DOHH2 (cell line): ENCODE results near the gene LBH.

Experiments used
- H3F3A ChIP-seq: fragments of 200-600 bp; sonication (generic), shearing (Covaris generic); 2 replicates; pipeline ENCODE4 v1.6.0; 2016; ENCODE audit warnings: antibody characterized with exemption, mild to moderate bottlenecking; ENCODE audit not compliant: control insufficient read depth, insufficient read depth
- H3K27ac ChIP-seq: fragments of 200-600 bp; sonication (generic); 2 replicates; pipeline ENCODE4 v1.5.1; 2014; ENCODE audit warnings: low read depth, mild to moderate bottlenecking, low read length, moderate library complexity
- H3K27me3 ChIP-seq: fragments of 200-600 bp; sonication (generic); 2 replicates; pipeline ENCODE4 v1.6.1; 2014; ENCODE audit warnings: mild to moderate bottlenecking, low read length, mixed read lengths; ENCODE audit not compliant: control insufficient read depth
- H3K36me3 ChIP-seq: fragments of 200-600 bp; sonication (generic); 2 replicates; pipeline ENCODE4 v1.6.1; 2014; ENCODE audit warnings: mild to moderate bottlenecking, low read length, moderate library complexity, mixed read lengths; ENCODE audit not compliant: control insufficient read depth
- H3K4me1 ChIP-seq: fragments of 200-600 bp; sonication (generic); 2 replicates; pipeline ENCODE4 v1.6.1; 2014; ENCODE audit warnings: mild to moderate bottlenecking, low read length, mixed read lengths; ENCODE audit not compliant: control insufficient read depth
- H3K4me2 ChIP-seq: fragments of 200-600 bp; sonication (generic); 2 replicates; pipeline ENCODE4 v1.6.0; 2014; ENCODE audit warnings: mild to moderate bottlenecking, low read length, moderate library complexity
- H3K4me3 ChIP-seq: fragments of 200-600 bp; sonication (generic); 2 replicates; pipeline ENCODE4 v1.5.1; 2014; ENCODE audit warnings: mild to moderate bottlenecking, low read length, mixed read lengths
- H3K79me2 ChIP-seq: fragments of 200-600 bp; sonication (generic); 2 replicates; pipeline ENCODE4 v1.6.1; 2014; ENCODE audit warnings: mild to moderate bottlenecking, low read length, mixed read lengths; ENCODE audit not compliant: control insufficient read depth
- H3K9me2 ChIP-seq: fragments of 200-600 bp; sonication (generic); replicated peaks from 2 replicates; pipeline ENCODE4 v1.6.1; 2014; ENCODE audit warnings: mild to moderate bottlenecking, low read length, mixed read lengths; ENCODE audit not compliant: control insufficient read depth
- H3K9me3 ChIP-seq: fragments of 200-600 bp; sonication (generic); 2 replicates; pipeline ENCODE4 v1.6.1; 2014; ENCODE audit warnings: antibody characterized with exemption, low read length, mixed read lengths; ENCODE audit not compliant: control insufficient read depth, insufficient read depth
- H4K20me1 ChIP-seq: fragments of 200-600 bp; sonication (generic); 2 replicates; pipeline ENCODE4 v1.6.0; 2014; ENCODE audit warnings: low read depth, mild to moderate bottlenecking, antibody characterized with exemption, low read length, moderate library complexity; ENCODE audit not compliant: control insufficient read depth, insufficient read depth
- EZH2phosphoT487 ChIP-seq: fragments of 200-600 bp; sonication (generic); IDR thresholded peaks from 2 replicates; pipeline ENCODE4 v1.6.1; 2017; ENCODE audit warnings: borderline replicate concordance, mild to moderate bottlenecking, antibody characterized with exemption, low read length, moderate library complexity, mixed read lengths
- TF ChIP-seq, protein P1 (sequence below): fragments of 200-600 bp; sonication (generic); IDR thresholded peaks from one replicate; pipeline ENCODE4 v1.5.1; 2014; ENCODE audit warnings: antibody characterized with exemption, mild to moderate bottlenecking, low read depth, low read length; ENCODE audit not compliant: poor library complexity, severe bottlenecking

LBH gene

DNA sequence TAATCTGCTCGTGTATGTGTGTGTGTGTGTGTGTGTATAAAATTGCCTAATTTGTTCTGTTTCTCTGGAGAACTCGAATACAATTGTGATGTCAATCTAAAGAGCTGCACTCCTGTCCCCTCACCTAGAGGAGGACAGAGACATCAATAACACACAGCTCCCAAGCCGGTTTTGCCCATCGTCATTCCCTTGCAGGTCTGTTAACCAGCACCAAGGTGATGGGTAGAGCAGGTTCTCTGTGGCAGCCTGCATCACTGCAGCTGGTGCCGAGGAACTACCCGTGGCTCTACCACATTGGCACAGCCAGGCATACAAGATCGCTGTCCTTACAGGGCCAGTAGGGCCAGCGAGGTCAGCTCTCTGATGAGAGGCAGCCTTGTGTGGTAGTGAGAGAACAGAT is 41.0 kb downstream of the LBH start:
- Histone ChIP-seq H3K4me1 (peaks cover 14% of the 10 kb centered on the region), H3K4me3 (no peak overlapping the region), H3K4me2 (no peak overlapping the region)

DNA sequence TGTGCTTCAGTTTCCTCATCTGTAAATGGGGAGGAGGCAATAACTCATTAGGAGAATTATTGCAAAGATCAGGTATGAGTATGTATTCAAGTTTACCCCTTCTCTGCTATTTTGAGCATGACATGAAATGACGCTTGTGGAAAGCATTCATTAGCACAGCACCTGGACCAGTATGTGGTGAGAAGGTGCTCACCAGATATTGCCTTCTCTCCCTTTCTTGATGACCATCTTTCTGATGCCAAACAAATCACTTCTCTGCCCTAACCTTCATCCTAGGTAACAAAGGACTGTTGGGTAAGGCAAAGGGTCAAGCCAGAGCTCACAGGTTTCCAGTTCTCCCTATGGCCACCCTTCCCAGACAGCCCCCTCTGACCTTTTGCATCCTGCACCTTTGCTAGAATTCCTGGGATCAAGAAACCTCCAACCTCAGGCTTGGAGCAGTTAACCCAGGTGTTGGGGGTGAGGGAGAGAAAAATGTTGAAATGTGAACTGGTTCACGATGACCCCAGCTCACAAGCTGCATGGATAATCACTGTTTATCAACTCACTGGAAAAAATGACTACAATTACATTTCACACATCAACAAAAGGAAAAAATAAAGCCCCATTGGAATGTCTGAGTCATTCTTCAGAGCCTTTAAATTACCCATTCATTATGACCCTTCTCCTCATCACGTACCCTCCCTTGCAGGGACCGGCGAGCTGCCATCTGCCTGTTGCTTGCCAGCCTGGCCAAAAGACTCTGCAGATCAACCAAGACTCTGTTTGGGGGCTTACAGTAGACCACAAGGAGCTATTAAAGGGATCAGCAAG is 41.6 kb downstream of the LBH start:
- Histone ChIP-seq H3K4me2 (no peak overlapping the region), H3K9me2 (no peaks in the 10 kb centered on the region), H3K27me3 (no peaks in the 10 kb centered on the region), H3K36me3 (no peaks in the 10 kb centered on the region), H4K20me1 (no peaks in the 10 kb centered on the region), H3K27ac (no peak overlapping the region), H3K9me3 (no peaks in the 10 kb centered on the region), H3K79me2 (no peaks in the 10 kb centered on the region), H3K4me1 (peaks cover 7% of the 10 kb centered on the region), H3F3A (no peaks in the 10 kb centered on the region), H3K4me3 (no peak overlapping the region)
- TF ChIP-seq EZH2phosphoT487, result no peak
- TF ChIP-seq, protein P1, sequence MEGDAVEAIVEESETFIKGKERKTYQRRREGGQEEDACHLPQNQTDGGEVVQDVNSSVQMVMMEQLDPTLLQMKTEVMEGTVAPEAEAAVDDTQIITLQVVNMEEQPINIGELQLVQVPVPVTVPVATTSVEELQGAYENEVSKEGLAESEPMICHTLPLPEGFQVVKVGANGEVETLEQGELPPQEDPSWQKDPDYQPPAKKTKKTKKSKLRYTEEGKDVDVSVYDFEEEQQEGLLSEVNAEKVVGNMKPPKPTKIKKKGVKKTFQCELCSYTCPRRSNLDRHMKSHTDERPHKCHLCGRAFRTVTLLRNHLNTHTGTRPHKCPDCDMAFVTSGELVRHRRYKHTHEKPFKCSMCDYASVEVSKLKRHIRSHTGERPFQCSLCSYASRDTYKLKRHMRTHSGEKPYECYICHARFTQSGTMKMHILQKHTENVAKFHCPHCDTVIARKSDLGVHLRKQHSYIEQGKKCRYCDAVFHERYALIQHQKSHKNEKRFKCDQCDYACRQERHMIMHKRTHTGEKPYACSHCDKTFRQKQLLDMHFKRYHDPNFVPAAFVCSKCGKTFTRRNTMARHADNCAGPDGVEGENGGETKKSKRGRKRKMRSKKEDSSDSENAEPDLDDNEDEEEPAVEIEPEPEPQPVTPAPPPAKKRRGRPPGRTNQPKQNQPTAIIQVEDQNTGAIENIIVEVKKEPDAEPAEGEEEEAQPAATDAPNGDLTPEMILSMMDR, result no peak

More for the DNA sequence above, 41.0 kb downstream of the LBH start:
- no peak for TF ChIP-seq EZH2phosphoT487
- TF ChIP-seq, protein P1, result no peak
- H3K27me3 ChIP-seq, result no peaks in the 10 kb centered on the region
- no peaks in the 10 kb centered on the region for H3K36me3 ChIP-seq
- no peaks in the 10 kb centered on the region for H3K9me2 ChIP-seq
- no peaks in the 10 kb centered on the region for H4K20me1 ChIP-seq
- H3K79me2 ChIP-seq, result no peaks in the 10 kb centered on the region
- no peak overlapping the region for H3K27ac ChIP-seq
- no peaks in the 10 kb centered on the region for H3K9me3 ChIP-seq
- no peaks in the 10 kb centered on the region for H3F3A ChIP-seq

DNA sequence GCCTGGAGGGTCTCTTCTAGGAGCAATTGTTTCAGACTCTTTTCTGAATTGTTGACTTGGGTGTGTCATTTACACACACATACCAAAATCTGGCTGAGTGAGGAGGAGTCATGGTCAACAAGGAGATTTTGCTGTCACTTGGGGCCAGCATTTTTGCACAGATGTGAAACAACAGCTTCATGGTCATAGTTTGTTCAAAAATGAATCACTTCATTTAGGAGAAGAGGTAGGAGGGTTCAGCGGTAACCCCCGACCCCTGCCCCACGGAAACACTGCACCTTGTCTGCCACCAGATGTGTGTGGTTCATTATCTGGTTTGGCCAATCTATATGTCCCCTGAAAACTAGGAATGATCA is 42.2 kb downstream of the LBH start:
- no peak for TF ChIP-seq EZH2phosphoT487
- TF ChIP-seq, protein P1, result no peak
- H3K36me3 ChIP-seq, result no peaks in the 10 kb centered on the region
- no peak overlapping the region for H3K4me3 ChIP-seq
- H3K4me1 ChIP-seq, result peaks cover 5% of the 10 kb centered on the region; the same call in 1 of the 2 replicates
- H3K9me3 ChIP-seq, result no peaks in the 10 kb centered on the region
- no peaks in the 10 kb centered on the region for H3K27me3 ChIP-seq
- no peaks in the 10 kb centered on the region for H3K9me2 ChIP-seq
- no peaks in the 10 kb centered on the region for H3K79me2 ChIP-seq
- H3K4me2 ChIP-seq, result no peak overlapping the region
- no peaks in the 10 kb centered on the region for H3F3A ChIP-seq
- no peak overlapping the region for H3K27ac ChIP-seq
- H4K20me1 ChIP-seq, result no peaks in the 10 kb centered on the region
